ENCODE results near the gene CRY2.

- TF ChIP-seq, protein P1, sequence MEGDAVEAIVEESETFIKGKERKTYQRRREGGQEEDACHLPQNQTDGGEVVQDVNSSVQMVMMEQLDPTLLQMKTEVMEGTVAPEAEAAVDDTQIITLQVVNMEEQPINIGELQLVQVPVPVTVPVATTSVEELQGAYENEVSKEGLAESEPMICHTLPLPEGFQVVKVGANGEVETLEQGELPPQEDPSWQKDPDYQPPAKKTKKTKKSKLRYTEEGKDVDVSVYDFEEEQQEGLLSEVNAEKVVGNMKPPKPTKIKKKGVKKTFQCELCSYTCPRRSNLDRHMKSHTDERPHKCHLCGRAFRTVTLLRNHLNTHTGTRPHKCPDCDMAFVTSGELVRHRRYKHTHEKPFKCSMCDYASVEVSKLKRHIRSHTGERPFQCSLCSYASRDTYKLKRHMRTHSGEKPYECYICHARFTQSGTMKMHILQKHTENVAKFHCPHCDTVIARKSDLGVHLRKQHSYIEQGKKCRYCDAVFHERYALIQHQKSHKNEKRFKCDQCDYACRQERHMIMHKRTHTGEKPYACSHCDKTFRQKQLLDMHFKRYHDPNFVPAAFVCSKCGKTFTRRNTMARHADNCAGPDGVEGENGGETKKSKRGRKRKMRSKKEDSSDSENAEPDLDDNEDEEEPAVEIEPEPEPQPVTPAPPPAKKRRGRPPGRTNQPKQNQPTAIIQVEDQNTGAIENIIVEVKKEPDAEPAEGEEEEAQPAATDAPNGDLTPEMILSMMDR (IDR thresholded peaks at IDR 0.05), result no peak
- no peak for TF ChIP-seq POLR2A (IDR thresholded peaks at IDR 0.05)
Measured at GRCh38 chr11:45928535-45929215, 81.4 kb downstream of the CRY2 start.
